Inflammatory macrophage (primary cell): Measurements from ENCODE around the gene NPPB.

ENCODE experiments used
- DNase-seq, 2 donors: peaks; one replicate each; pipeline ENCODE4 v3.0.0-alpha.2; 2020 to 2022

Gene NPPB

GRCh38 chr1:11880911-11881748 is 22.4 kb upstream of the NPPB start:
- no peak for DNase-seq

DNA sequence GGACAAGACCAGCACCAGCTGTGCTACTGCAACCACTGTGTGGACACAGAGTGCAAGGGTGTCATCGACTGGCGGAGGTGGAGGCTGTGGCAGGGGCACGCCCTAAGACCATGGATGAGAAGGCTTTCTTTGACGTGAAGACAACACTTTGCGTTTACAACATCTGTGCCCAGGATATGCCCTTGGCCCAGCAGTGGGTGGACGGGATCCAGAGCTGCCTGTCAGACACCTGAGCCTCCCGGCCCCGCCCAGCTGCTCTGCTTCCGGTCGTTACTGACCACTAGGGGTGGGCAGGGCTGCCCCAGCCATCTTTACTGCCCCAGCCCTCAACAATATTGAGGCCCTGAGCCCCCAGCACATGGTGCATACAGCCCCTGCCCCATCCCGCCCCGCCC is 21.4 kb upstream of the NPPB start:
- no peak for DNase-seq

- no peak for DNase-seq
Observed at GRCh38 chr1:11879311-11880180, 20.8 kb upstream of the NPPB start.

DNA sequence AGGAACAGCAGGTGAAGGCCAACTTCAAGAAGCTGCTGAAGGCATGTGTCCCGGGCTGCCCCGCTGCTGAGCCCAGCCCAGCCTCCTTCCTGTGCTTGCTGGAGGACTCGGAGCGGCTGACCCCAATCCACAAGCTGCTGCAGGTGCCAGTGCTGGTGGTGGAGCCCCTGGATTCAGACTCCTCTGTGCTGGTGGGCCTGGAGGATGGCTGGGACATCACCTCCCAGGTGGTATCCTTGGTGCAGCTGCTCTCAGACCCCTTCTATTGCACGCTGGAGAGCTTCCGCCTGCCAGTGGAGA is 20.1 kb upstream of the NPPB start:
- DNase-seq, result no peak

DNA sequence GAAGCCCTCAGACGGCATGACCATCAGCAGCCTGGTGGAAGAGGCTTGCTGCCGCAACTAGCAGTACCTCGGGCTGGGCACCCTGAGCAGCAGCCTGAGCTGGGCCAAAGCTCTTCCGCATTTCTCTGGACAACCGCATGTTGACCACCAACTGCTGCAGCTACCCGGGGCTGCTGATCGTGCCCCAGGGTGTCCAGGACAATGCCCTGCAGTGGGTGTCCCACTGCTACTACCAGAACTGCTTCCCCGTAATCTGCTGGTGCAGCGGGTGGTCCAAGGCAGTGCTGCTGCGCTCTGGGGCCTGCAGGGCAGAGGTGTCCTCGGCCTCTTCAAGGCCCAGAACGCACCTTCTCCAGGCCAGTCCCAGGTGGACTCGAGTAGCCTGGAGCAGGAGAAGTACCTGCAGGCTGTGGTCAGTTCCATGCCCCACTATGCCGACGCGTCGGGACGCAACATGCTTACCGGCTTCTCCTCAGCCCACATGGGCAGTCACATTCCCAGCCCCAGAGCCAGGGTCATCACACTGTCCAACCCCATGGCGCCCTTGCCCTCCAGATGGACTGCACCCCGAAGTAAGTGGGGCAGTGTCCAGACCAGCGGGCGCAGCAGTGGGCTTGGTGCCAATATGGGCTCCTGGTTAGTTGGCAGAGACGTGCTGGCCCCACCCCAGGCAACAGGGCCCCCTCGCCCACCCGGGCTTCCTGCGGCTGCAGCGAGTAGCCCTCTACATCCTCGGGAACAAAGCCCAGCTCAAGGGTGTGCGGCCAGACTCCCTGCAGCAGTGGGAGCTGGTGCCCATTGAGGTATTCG is 19.5 kb upstream of the NPPB start:
- no peak for DNase-seq

- no peak for DNase-seq
Observed at GRCh38 chr1:11877074-11877473, 18.3 kb upstream of the NPPB start.

GRCh38 chr1:11875094-11875493 is 16.3 kb upstream of the NPPB start:
- DNase-seq, result no peak

DNA sequence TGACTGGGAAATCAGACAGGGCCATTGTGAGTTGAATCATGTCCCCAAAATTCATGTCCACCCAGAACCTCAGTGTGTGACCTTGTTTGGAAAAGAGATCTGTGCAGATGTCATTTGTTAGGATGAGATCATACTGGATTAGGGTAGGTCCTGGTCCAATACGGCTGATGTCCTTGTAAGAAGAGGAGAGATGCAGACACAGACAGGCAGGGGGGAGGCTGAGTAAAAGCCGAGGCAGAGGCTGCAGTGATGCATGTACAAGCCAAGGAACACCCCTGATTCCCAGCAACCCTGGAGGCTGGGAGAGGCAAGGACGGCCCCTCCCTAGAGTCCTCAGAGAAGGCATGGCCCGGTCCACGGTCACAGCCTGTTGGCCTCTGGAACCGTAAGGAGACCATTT is 15.9 kb upstream of the NPPB start:
- DNase-seq, result no peak

GRCh38 chr1:11874258-11874562 is 15.5 kb upstream of the NPPB start:
- DNase-seq, result no peak

DNA sequence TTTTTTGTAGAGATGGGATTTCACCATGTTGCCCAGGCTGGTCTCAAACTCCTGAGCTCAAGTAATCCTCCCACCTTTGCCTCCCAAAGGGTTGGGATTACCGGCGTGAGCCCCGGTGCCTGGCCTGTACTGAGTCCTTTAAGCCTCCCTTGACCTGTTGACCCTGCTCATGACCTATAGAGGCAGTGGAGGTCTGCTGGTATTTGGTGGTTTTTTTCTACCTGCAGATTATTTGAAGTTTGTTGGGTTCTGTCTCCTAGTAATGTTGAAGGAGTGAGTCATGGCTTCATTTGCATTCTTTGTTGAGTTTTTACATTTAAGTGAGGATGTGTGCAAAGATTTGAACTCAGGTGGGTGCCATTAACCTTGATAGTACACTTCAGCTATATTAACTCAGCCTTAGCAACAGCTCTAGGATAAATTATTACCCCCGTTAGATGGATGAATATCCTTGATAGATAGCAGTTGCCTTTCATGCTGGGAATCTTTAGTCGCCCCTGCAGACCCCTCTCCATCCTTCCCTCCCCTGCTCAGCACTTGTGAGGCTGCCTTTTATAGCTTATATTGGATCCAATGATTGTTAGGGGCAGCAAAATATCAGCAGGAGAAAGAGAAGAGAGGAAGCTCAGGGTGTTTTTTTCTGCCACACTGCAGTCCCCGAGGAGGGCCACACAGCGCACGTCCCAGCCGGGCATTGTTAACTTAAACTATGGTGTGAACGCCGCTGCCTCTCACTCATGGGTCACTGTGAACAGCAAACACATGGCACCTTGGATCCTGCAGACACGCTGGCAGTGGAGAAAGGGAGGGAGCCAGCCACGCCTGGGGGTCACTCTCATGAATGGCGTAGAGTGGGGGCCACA is 14.9 kb upstream of the NPPB start:
- DNase-seq, result no peak

- DNase-seq, result no peak
Observed at GRCh38 chr1:11872545-11872944, 13.8 kb upstream of the NPPB start.

DNA sequence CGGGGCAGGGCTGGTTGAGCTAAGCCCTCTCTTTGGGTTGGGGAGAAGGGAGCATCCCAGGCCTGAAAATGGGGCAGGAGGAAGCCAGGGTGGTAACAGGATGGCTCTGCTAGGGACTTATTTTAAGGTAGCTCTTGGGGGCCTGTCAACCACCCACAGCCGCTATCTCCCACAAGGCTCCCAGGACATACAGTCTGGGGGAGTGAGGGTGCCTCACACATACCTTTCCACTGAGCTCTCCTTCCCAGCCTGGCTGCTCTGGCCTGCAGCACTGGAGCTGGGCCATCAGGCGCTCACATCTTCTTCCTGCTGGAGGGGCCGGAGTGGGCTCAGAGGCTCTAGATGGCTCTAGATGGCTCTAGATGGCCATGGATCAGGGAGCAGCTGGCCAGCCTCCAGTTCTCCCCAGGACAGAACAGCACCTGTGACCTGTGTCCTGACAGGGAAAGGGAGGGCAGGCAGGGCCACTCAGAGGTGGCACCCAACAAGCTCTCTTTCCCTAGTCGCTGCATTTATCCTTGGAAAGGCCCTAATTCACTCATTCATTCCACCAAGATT is 11.0 kb upstream of the NPPB start:
- DNase-seq, result no peak

- no peak for DNase-seq
Observed at GRCh38 chr1:11869104-11869503, 10.4 kb upstream of the NPPB start.

DNA sequence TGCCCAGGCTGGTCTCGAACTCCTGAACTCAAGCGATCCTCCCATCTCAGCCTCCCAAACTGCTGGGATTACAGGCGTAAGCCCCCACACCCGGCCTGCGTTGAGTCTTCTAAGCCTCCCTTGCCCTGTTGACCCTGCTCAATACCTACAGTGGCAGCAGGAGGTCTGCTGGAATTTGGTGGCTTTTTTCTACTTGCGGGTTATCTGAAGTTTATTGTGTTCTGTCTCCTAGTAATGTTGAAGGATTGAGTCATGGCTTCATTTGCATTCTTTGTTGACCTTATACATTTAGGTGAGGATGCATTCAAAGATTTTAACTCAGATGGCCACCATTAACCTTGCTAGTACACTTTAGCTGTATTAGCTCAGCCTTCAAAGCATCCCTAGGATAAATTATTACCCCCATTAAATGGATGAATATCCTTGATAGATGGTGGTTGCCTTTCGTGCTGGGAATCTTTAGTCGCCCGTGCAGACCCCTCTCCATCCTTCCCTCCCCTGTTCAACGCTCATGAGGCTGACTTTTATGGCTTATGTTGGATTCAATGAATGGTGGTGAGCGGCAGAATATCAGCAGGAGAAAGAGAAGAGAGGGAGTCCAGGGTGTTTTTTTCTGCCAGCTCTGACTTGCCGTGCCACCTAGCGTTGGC is 9.7 kb upstream of the NPPB start:
- no peak for DNase-seq

GRCh38 chr1:11862890-11863289 is 4.1 kb upstream of the NPPB start:
- no peak for DNase-seq

DNA sequence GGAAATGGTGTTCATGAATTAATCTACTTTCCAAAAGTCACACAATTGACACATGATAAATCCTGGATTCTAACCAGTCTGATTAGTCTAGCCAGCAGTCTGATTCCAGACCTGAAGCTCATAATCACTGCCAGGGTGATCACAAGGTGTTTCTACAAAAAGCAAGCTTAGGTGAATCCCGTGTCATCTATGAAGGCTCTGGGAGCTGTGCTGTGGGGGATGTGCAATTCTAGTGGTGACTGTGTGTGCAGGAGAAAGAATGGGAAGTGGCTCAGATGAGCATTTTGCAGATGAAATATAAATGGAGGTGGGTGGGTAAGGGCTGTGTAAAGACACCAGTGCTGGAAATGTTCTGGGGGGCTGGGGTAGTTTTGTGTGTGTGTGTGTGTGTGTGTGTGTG is 1.8 kb upstream of the NPPB start:
- DNase-seq, result no peak

- no peak for DNase-seq
Observed at GRCh38 chr1:11860083-11860482, 1.3 kb upstream of the NPPB start.

DNA sequence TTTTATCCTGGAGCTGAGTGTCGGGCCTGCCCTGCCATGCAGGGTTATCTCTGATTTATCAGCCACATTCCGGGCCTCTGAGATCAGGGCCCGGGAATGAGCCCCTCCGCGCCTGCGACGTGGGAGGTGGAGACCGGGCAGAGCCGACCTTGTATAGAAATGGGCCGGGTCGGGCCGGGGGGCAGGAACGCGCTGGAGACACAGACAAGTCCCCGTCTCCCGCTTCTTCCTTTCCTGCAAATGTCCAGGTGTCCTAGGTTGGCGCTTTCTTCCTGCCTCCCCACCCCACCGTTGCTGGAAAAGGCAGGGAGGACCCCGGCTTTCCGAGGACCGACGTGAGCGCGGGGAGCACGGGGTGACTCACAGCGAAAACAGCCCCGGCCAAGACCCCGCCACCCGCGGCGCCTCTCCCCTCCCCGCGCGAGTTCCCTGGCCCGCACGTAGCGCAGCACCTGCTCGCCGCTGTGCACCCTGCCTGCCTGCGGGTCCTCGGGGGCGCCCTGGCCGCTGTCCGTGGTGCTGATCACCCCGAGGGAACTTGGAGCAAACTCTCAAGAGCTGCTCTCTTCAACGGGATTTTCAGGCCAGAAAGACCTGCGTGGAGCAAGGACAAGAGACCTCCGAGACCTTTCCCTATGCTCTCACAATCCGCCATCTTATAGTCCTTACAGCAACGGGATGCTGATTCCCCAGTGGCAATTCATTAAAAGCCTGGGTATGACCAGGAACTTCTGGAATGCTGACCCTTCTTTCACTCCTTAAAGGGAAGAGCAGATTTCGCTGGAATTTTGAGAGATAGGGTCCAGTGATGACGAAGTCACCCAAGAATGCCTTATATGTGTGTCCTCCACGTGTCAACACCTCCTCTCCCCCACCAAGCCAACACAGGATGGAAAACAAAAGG is 475 bp upstream of the NPPB start:
- DNase-seq, result peak; percentile 20 to 41

- DNase-seq, result no peak
Observed at GRCh38 chr1:11858158-11858557, 587 bp downstream of the NPPB start.

GRCh38 chr1:11857164-11857851 is 1.4 kb downstream of the NPPB start:
- DNase-seq, result no peak
